Measurements from ENCODE around the gene ABCA1. TPM values are rescaled to one million over a fixed set of nuclear protein-coding genes. Genes with fewer than 3 reads are reported as not detected.
"Not testable (repeated sequence)": the region's sequence is repeated elsewhere in the genome, so short reads cannot be mapped to it uniquely, and the experiment has no call there.

The ABCA1 gene
- total RNA-seq, 4 donors from 2014 or later: 24.5 to 89.1 (median 48.5) TPM

GRCh38 chr9:104944871-104945270 lies 16.9 kb upstream of the ABCA1 start:
- H3K36me3 ChIP-seq: no peaks in the 10 kb centered on the region
- H3K4me3 ChIP-seq: no peak overlapping the region
- WGBS: 42% methylated on average over 3 of the region's 3 CpGs
- no peak for DNase-seq (ENCODE audit: low spot score in 2 of 2)
- H3K27ac ChIP-seq: no peak overlapping the region
- no peaks in the 10 kb centered on the region for H3K4me1 ChIP-seq
- TF ChIP-seq POLR2AphosphoS5 (IDR thresholded peaks at IDR 0.05): no peak
- TF ChIP-seq CTCF (IDR thresholded peaks at IDR 0.05): no peak
- TF ChIP-seq EP300 (IDR thresholded peaks at IDR 0.05): no peak
- TF ChIP-seq POLR2A (IDR thresholded peaks at IDR 0.05): no peak
- H3K27me3 ChIP-seq: no peaks in the 10 kb centered on the region
- H3K9me3 ChIP-seq: no peaks in the 10 kb centered on the region

- Histone ChIP-seq H3K4me1 (no peaks in the 10 kb centered on the region), H3K27ac (no peak overlapping the region), H3K9me3 (no peaks in the 10 kb centered on the region), H3K4me3 (no peak overlapping the region), H3K27me3 (no peaks in the 10 kb centered on the region), H3K36me3 (no peaks in the 10 kb centered on the region)
- TF ChIP-seq POLR2AphosphoS5 (IDR thresholded peaks at IDR 0.05) (no peak), POLR2A (IDR thresholded peaks at IDR 0.05) (no peak), EP300 (IDR thresholded peaks at IDR 0.05) (no peak), CTCF (IDR thresholded peaks at IDR 0.05) (no peak)
- WGBS: 44% methylated on average over 2 of the region's 2 CpGs
- DNase-seq (ENCODE audit: low spot score in 2 of 2): no peak
These were observed 16.4 kb upstream of the ABCA1 start for GRCh38 chr9:104944356-104944755.

- Histone ChIP-seq H3K9me3 (no peaks in the 10 kb centered on the region), H3K27ac (no peak overlapping the region), H3K36me3 (no peaks in the 10 kb centered on the region), H3K4me1 (no peaks in the 10 kb centered on the region), H3K4me3 (no peak overlapping the region), H3K27me3 (no peaks in the 10 kb centered on the region)
- DNase-seq (ENCODE audit: low spot score in 2 of 2): no peak
- 53% methylated on average over 1 of the region's 1 CpG for WGBS
- no peak for TF ChIP-seq CTCF (IDR thresholded peaks at IDR 0.05)
- no peak for TF ChIP-seq POLR2A (IDR thresholded peaks at IDR 0.05)
- TF ChIP-seq EP300 (IDR thresholded peaks at IDR 0.05): no peak
- no peak for TF ChIP-seq POLR2AphosphoS5 (IDR thresholded peaks at IDR 0.05)
These were observed 13.6 kb upstream of the ABCA1 start for GRCh38 chr9:104941597-104941996.

GRCh38 chr9:104936291-104936690 lies 8.3 kb upstream of the ABCA1 start:
- TF ChIP-seq EP300 (IDR thresholded peaks at IDR 0.05) (no peak), POLR2AphosphoS5 (IDR thresholded peaks at IDR 0.05) (no peak), CTCF (IDR thresholded peaks at IDR 0.05) (no peak), POLR2A (IDR thresholded peaks at IDR 0.05) (no peak)
- WGBS: 44% methylated on average over 3 of the region's 3 CpGs
- no peaks in the 10 kb centered on the region for H3K36me3 ChIP-seq
- H3K27me3 ChIP-seq: no peaks in the 10 kb centered on the region
- H3K27ac ChIP-seq: no peak overlapping the region
- H3K9me3 ChIP-seq: no peaks in the 10 kb centered on the region
- H3K4me3 ChIP-seq: no peak overlapping the region
- no peak for DNase-seq (ENCODE audit: low spot score in 2 of 2)
- H3K4me1 ChIP-seq: peaks cover 2% of the 10 kb centered on the region

GRCh38 chr9:104935501-104935810 lies 7.5 kb upstream of the ABCA1 start:
- H3K4me3 ChIP-seq, H3K4me1 ChIP-seq, H3K36me3 ChIP-seq, H3K27ac ChIP-seq, H3K9me3 ChIP-seq, H3K27me3 ChIP-seq: not testable (repeated sequence)
- peak in 1 of 2 donors; percentile 70 for DNase-seq (ENCODE audit: low spot score in 2 of 2)
- WGBS: 61% methylated on average over 7 of the region's 7 CpGs

- no peak overlapping the region for H3K4me3 ChIP-seq
- H3K9me3 ChIP-seq: no peaks in the 10 kb centered on the region
- TF ChIP-seq EP300 (IDR thresholded peaks at IDR 0.05) (no peak), POLR2A (IDR thresholded peaks at IDR 0.05) (no peak), POLR2AphosphoS5 (IDR thresholded peaks at IDR 0.05) (no peak), CTCF (IDR thresholded peaks at IDR 0.05) (no peak)
- no peak overlapping the region for H3K27ac ChIP-seq
- H3K36me3 ChIP-seq: no peaks in the 10 kb centered on the region
- WGBS: 57% methylated on average over 2 of the region's 2 CpGs
- no peaks in the 10 kb centered on the region for H3K27me3 ChIP-seq
- H3K4me1 ChIP-seq: peaks cover 2% of the 10 kb centered on the region
- DNase-seq (ENCODE audit: low spot score in 2 of 2): no peak
These were observed 6.9 kb upstream of the ABCA1 start for GRCh38 chr9:104934691-104935500.

GRCh38 chr9:104933091-104933490 lies 5.1 kb upstream of the ABCA1 start:
- not testable (repeated sequence) for H3K27ac ChIP-seq; H3K4me3 ChIP-seq; H3K27me3 ChIP-seq; DNase-seq (ENCODE audit: low spot score in 2 of 2); H3K9me3 ChIP-seq; H3K36me3 ChIP-seq
- H3K4me1 ChIP-seq: peaks cover 11% of the 10 kb centered on the region
- WGBS: 97% methylated on average over 2 of the region's 2 CpGs
